Measurements from ENCODE around the gene GPD2.

The GPD2 gene

GRCh38 chr2:156532989-156533388 lies 96.8 kb downstream of the GPD2 start:
- DNase-seq (ENCODE audit: low read depth), result no peak

GRCh38 chr2:156536534-156536933 lies 100.4 kb downstream of the GPD2 start:
- no peak for DNase-seq (ENCODE audit: low read depth)

DNA sequence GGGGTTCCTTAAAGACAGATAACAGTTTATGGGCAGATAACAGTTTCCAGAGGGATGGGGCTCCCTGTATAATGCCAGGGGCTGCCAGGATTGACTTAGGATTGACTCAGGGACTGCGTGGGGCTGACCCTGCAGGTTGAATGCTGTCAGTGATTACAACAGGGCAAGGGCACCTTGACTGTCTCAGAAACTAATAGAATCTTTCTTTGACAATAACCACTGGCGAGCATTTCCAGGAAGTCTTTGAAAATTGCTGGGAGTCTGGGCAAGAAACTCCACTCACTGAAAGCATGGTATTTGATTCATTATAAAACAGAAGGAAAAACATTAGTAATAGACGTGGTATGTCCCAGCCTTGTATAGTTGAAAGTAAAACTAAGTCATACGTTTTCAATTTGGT lies 101.0 kb downstream of the GPD2 start:
- no peak for DNase-seq (ENCODE audit: low read depth)

GRCh38 chr2:156538083-156538504 lies 101.9 kb downstream of the GPD2 start:
- DNase-seq (ENCODE audit: low read depth), result no peak

DNA sequence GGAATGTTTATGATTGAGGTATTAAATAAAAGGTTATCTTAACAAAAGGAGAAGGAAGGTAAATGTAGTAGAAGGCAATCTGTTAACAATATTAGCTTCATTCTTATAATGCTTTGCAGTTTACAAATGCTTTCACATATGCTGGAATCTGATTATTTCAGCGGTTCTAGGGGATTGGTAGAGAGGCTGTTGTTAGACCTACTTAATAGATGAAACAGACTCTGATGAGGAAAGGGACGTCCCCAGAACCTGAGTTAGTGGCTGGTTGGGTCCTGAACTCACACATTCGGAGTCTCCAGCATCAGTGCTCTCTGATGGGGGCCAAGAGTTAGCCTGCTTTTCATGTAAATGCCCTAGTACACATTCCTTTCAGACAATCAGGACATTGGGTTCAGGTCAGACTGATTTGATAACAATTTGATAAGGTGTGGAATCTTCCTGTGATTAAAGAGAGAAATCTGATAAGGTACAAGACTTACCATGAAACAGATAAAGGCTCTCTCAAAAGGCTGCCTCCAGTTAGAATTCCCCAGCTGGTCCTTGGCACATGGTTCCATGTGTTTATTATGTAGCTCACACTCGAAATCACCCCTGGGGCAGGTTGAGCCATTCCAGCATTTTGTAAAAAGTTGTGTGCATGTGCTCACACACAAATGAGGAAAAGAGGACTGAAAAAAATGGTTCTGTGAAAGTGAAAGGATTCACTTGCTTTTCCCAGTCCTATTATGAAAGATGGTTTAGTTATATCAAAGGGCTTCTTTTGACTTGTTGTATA lies 103.1 kb downstream of the GPD2 start:
- DNase-seq (ENCODE audit: low read depth), result no peak

- no peak for DNase-seq (ENCODE audit: low read depth)
Measured at GRCh38 chr2:156540706-156541105, 104.5 kb downstream of the GPD2 start.

GRCh38 chr2:156541229-156541628 lies 105.0 kb downstream of the GPD2 start:
- no peak for DNase-seq (ENCODE audit: low read depth)

GRCh38 chr2:156541706-156542105 lies 105.5 kb downstream of the GPD2 start:
- no peak for DNase-seq (ENCODE audit: low read depth)

GRCh38 chr2:156548413-156548812 lies 112.2 kb downstream of the GPD2 start:
- DNase-seq (ENCODE audit: low read depth), result no peak

DNA sequence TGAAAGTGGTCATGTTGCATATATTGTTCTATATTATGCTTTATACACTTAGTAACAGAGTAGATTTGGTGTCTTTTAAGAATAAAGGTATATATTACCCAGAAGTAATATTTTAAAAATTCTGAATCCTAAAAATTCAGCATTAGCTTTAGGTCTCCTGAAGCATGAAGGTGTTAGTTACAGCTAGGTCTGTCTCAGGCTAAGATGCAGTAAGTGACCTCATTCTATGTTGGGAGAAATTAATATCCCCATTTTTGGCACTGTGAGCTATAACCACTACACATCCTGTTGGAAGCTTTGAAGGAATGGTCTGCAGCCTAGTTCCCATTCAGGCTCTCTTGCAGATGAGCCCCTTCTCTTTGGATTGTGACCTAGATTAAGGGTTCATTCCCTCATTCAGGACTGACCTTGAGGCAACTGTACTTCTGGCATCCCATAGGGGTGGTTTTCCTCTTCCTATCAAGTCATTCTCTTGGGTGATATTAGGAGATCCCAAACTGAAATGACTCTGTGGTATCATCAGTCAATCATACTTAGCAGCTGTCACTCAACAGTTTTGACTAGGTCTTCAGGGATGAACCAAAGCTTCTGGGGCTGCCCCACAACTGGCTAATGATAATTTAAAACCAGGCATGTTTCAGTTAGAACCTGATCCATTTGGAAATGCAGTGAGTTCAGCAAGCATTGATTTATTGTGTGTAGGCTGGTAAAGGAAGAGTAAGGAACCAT lies 117.7 kb downstream of the GPD2 start:
- no peak for DNase-seq (ENCODE audit: low read depth)

- DNase-seq (ENCODE audit: low read depth), result no peak
Measured at GRCh38 chr2:156561326-156561725, 125.1 kb downstream of the GPD2 start.

DNA sequence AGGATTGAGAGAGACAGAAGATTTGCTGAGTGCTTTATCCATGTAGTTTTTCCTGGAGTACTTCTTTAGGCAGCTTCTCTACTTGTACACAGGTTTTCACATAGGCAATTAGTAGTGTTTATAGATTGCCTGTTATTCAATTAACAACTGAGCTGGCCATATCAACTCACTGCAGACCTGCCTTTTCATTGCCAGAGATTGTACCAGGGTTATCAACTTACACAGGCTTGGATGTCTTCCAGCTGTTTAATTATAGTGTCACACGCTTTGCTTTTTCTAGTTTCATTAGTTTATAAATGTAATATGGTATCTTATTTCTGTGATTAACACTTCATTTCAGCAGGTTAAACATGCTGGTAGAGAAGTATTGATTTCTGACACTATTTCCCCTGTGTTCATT lies 125.9 kb downstream of the GPD2 start:
- DNase-seq (ENCODE audit: low read depth), result no peak

- no peak for DNase-seq (ENCODE audit: low read depth)
Measured at GRCh38 chr2:156563994-156564753, 128.0 kb downstream of the GPD2 start.

- no peak for DNase-seq (ENCODE audit: low read depth)
Measured at GRCh38 chr2:156565066-156565710, 129.0 kb downstream of the GPD2 start.

GRCh38 chr2:156573710-156574109 lies 137.5 kb downstream of the GPD2 start:
- no peak for DNase-seq (ENCODE audit: low read depth)

DNA sequence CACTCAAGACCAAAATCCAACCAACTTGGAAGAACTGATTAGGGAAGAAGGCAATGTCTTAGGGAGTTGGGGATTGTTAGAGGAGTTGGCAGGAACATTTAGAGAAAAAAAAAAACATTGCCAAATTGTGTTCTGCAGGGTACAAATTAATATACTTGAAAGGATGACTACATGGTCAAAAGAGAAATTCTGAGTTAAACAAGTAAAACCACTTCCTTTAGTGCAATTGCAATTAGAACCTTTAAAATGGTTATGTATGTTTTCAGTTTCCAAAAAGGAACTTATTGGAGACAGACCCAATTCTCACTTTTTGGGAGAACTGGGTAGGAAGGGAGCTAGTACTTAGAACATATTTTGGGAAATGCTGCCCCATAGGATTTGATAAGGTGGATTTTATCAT lies 137.9 kb downstream of the GPD2 start:
- no peak for DNase-seq (ENCODE audit: low read depth)

DNA sequence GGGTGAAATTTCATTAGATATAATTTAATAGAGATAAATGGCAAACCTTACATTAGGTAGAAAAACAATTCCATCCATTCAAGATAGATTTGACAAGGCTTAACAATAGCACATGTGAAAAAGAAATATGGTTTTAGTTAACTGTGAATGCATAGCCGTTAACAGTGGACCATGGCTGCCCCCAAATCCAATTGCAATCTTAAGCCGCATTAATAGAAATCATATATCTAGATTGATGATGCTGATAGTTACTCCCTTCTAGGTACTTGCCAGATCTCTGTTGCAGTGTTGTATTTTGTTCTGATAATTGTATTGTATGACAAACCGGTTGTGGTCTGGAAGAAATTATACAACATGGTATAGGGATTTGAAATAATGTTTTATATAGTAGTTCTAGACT lies 139.8 kb downstream of the GPD2 start:
- DNase-seq (ENCODE audit: low read depth), result no peak

DNA sequence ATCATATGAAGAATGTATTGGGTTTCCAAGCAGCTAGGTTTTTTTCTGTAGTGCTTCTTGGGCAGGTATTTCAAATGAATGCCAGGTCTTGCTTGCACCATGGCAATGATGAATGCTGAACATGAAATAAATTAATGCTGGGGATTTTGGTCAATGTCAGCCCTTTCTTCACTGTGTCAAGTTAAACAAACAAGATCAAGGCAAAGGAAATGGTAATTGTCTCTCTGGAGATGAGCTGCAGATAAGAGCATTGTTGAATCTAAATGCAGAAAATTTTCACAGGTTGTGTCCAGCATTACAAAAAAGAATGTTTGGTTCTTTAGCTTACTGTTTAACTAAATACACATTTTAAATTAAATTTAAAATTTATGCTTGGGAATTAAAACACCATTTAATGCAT lies 144.3 kb downstream of the GPD2 start:
- DNase-seq (ENCODE audit: low read depth), result no peak

GRCh38 chr2:156581280-156581679 lies 145.1 kb downstream of the GPD2 start:
- DNase-seq (ENCODE audit: low read depth), result no peak

- no peak for DNase-seq (ENCODE audit: low read depth)
Measured at GRCh38 chr2:156585457-156585856, 149.3 kb downstream of the GPD2 start.

DNA sequence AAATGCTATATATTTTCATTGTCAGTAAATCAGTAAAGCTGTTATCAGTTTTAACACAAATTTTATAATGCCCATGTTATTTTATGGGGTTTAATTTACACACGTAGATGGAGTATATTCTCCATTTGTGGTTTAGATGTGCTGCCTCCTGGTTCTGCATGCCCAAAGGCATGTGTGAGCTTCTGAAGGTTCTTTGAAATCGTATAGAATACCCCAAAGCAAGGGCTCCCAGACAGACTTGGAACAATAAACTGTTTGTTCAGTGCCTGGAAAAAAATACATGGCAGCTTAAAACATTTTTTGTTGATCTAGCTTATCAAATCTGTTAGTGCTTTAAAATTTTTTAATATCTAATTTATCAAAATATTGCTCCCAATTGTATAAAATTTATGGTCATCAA lies 150.4 kb downstream of the GPD2 start:
- no peak for DNase-seq (ENCODE audit: low read depth)

GRCh38 chr2:156589381-156590079 lies 153.4 kb downstream of the GPD2 start:
- DNase-seq (ENCODE audit: low read depth), result no peak
